KMS-11 (cell line): ENCODE measurements around the gene ATCAY.

Experiments used
- H2AFZ ChIP-seq: fragments of 200-600 bp; sonication (generic); 2 replicates; pipeline ENCODE4 v1.6.1; 2016; ENCODE audit warnings: antibody characterized with exemption, mixed run types, low read depth
- H3K27ac ChIP-seq: fragments of 200-600 bp; sonication (generic); 2 replicates; pipeline ENCODE4 v1.6.1; 2016; ENCODE audit warnings: mild to moderate bottlenecking, mixed run types
- H3K27me3 ChIP-seq: fragments of 200-600 bp; sonication (generic); 2 replicates; pipeline ENCODE4 v1.6.1; 2017; ENCODE audit warnings: mild to moderate bottlenecking, low read depth, mixed run types, moderate library complexity; ENCODE audit not compliant: insufficient read depth
- H3K36me3 ChIP-seq: fragments of 200-600 bp; sonication (generic); 2 replicates; pipeline ENCODE4 v1.6.1; 2017; ENCODE audit warnings: mild to moderate bottlenecking, mixed run types; ENCODE audit not compliant: insufficient read depth
- H3K4me1 ChIP-seq: fragments of 200-600 bp; sonication (generic); 2 replicates; pipeline ENCODE4 v1.6.1; 2016; ENCODE audit warnings: mild to moderate bottlenecking, low read depth, mixed run types; ENCODE audit not compliant: poor library complexity, severe bottlenecking
- H3K4me2 ChIP-seq: fragments of 200-600 bp; sonication (generic); 2 replicates; pipeline ENCODE4 v1.7.0; 2016; ENCODE audit warnings: mild to moderate bottlenecking, mixed run types
- H3K4me3 ChIP-seq: fragments of 200-600 bp; sonication (generic); IDR thresholded peaks from 2 replicates; pipeline ENCODE4 v1.6.1; 2017; ENCODE audit warnings: low read depth, low read length, mixed read lengths; ENCODE audit not compliant: insufficient read depth
- H3K79me2 ChIP-seq: fragments of 200-600 bp; sonication (generic); 2 replicates; pipeline ENCODE4 v1.6.1; 2016; ENCODE audit warnings: low read depth, mixed run types; ENCODE audit not compliant: insufficient read depth
- H3K9ac ChIP-seq: fragments of 200-600 bp; sonication (generic); 2 replicates; pipeline ENCODE4 v1.6.1; 2016; ENCODE audit warnings: mild to moderate bottlenecking, mixed run types
- H4K20me1 ChIP-seq: fragments of 200-600 bp; sonication (generic); 2 replicates; pipeline ENCODE4 v1.6.1; 2016; ENCODE audit warnings: mild to moderate bottlenecking, mixed run types; ENCODE audit not compliant: insufficient read depth
- TF ChIP-seq, protein P1 (sequence below): fragments of 200-600 bp; sonication (generic); conservative IDR thresholded peaks from 2 replicates; pipeline ENCODE4 v1.6.1; 2017; ENCODE audit warnings: low read depth, mild to moderate bottlenecking, antibody characterized with exemption, low read length, moderate library complexity, mixed read lengths

Gene ATCAY

DNA sequence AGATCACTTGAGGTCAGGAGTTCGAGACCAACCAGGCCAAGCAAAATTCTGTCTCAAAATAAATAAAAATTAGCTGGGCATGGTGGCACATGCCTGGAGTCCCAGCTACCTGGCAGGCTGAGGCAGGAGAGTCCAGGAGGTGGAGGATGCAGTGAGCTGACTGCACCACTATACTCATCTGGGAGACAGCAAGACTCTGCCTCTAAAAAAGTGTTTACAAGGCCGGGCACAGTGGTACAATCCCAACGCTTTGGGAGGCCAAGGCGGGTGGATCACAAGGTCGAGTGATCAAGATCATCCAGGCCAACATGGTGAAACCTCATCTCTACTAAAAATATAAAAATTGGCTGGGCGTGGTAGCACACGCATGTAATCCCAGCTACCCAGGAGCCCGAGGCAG lies 94.7 kb downstream of the ATCAY start:
- H4K20me1 ChIP-seq: 0 out of 2 replicates have a peak, but pooled peaks cover 8% of the 10 kb centered on the region
- H3K27ac ChIP-seq: no peak overlapping the region
- H3K4me1 ChIP-seq: peaks cover 9% of the 10 kb centered on the region
- H3K4me3 ChIP-seq: no peak overlapping the region
- no peaks in the 10 kb centered on the region for H3K27me3 ChIP-seq
- H2AFZ ChIP-seq: no peak overlapping the region
- H3K36me3 ChIP-seq: peaks cover 22% of the 10 kb centered on the region; the same call in 1 of the 2 replicates
- TF ChIP-seq, protein P1, sequence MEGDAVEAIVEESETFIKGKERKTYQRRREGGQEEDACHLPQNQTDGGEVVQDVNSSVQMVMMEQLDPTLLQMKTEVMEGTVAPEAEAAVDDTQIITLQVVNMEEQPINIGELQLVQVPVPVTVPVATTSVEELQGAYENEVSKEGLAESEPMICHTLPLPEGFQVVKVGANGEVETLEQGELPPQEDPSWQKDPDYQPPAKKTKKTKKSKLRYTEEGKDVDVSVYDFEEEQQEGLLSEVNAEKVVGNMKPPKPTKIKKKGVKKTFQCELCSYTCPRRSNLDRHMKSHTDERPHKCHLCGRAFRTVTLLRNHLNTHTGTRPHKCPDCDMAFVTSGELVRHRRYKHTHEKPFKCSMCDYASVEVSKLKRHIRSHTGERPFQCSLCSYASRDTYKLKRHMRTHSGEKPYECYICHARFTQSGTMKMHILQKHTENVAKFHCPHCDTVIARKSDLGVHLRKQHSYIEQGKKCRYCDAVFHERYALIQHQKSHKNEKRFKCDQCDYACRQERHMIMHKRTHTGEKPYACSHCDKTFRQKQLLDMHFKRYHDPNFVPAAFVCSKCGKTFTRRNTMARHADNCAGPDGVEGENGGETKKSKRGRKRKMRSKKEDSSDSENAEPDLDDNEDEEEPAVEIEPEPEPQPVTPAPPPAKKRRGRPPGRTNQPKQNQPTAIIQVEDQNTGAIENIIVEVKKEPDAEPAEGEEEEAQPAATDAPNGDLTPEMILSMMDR: no peak
- H3K9ac ChIP-seq: no peak overlapping the region
- peaks cover 25% of the 10 kb centered on the region; the same call in 1 of the 2 replicates for H3K79me2 ChIP-seq
- H3K4me2 ChIP-seq: no peak overlapping the region

DNA sequence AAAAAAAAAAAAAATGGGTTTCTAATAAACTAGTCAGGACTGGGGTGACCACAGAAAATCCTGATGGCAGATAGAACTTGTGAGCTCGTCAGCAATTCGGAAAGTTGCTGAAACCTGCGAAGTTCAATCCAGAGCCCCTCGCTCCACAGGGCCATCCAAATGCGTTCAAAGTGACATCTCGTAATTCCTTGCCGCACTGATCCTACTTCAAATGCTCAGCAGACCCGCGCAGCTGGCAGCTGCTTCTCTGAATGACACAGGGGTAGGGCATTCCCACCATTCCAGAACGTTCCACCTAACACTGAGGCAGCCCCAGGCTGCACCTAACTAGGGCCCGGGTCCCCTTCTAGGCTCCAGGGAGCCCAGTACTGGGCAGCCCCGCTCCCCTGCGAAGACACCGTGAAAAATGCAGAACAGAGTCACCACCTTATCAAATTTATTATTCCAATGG lies 95.2 kb downstream of the ATCAY start:
- Histone ChIP-seq H3K79me2 (peaks cover 29% of the 10 kb centered on the region), H3K36me3 (peaks cover 27% of the 10 kb centered on the region; the same call in 1 of the 2 replicates), H3K9ac (no peak overlapping the region), H3K4me3 (no peak overlapping the region), H3K4me1 (peaks cover 8% of the 10 kb centered on the region), H3K27me3 (no peaks in the 10 kb centered on the region), H3K27ac (no peak overlapping the region), H2AFZ (no peak overlapping the region), H3K4me2 (no peak overlapping the region), H4K20me1 (peaks cover 13% of the 10 kb centered on the region)
- TF ChIP-seq, protein P1: no peak

DNA sequence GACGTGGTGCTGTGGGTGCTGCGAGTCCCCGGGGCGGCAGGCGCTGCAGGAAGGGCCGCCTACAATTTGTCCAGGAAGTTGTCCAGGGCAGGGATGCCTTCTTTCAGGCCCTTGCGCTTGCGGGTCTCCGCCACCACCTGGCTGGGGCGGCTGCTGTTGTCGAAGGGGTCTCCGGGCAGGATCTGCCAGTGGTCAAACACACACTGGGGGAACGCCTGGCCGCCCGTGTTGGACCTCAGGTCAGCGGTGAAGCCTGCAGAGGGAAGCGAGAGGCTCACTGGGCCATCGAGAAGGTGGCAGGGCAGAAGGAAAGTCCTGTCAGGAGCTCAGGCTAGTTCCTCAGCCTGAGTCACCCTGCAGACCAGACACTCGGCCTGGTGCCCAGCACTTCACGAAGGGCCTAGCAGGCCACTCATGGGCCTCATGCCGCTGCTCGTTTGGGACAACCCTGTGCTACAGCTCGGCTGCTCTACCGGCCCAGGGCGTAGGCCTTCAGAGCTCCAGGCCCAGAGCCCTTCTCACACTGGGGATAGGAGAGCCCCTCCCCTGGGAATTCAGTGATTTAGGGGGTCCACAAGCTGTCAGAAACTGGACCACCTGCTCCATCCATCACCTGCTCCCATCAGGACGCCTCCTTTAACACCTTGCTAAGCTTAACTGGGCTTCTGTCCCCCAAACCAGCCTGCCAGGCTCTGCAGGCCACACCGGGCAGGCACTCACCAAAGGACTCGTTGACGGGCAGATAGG lies 96.2 kb downstream of the ATCAY start:
- peaks cover 3% of the 10 kb centered on the region for H3K4me1 ChIP-seq
- no peak overlapping the region for H3K9ac ChIP-seq
- H3K27me3 ChIP-seq: no peaks in the 10 kb centered on the region
- H3K4me2 ChIP-seq: no peak overlapping the region
- H3K79me2 ChIP-seq: peaks cover 39% of the 10 kb centered on the region
- peaks cover 18% of the 10 kb centered on the region for H4K20me1 ChIP-seq
- H2AFZ ChIP-seq: no peak overlapping the region
- H3K36me3 ChIP-seq: peaks cover 37% of the 10 kb centered on the region; the same call in 1 of the 2 replicates
- no peak overlapping the region for H3K27ac ChIP-seq
- TF ChIP-seq, protein P1: no peak
- H3K4me3 ChIP-seq: no peak overlapping the region
